CD8-positive, alpha-beta memory T cell (primary cell): ENCODE data around the gene OLR1. TPM values are rescaled to one million over a fixed set of nuclear protein-coding genes. Genes with fewer than 3 reads are reported as not detected.

Experiments
- CTCF ChIA-PET: fragments of 350-600 bp; sonication (Branson Sonifier 250); formaldehyde crosslinking; loops from one replicate; lab custom pipeline; 2021; ENCODE audit warnings: antibody characterized with exemption; lab: Charles Lee
- POLR2A ChIA-PET: fragments of 350-600 bp; sonication (Branson Sonifier 250); formaldehyde crosslinking; loops from one replicate; lab custom pipeline; 2021; ENCODE audit warnings: antibody characterized with exemption; lab: Charles Lee
- DNase-seq, 5 donors: peaks; one replicate each; pipeline versions ENCODE4 v3.0.0 to v3.0.0-alpha.2; 2020 to 2022; ENCODE audit warnings: mixed read lengths in 1 of 5
- H3K27ac ChIP-seq: one replicate; pipeline ENCODE4 v1.7.0; 2013; ENCODE audit warnings: low read depth, mild to moderate bottlenecking, low read length, moderate library complexity
- H3K27me3 ChIP-seq: 2 replicates; pipeline ENCODE4 v1.7.0; 2013; ENCODE audit warnings: low read length, mild to moderate bottlenecking; ENCODE audit not compliant: insufficient read depth, poor library complexity, severe bottlenecking
- H3K36me3 ChIP-seq: 2 replicates; pipeline ENCODE4 v1.7.0; 2013; ENCODE audit warnings: mild to moderate bottlenecking, low read length, moderate library complexity; ENCODE audit not compliant: insufficient read depth
- H3K4me1 ChIP-seq: 2 replicates; pipeline ENCODE4 v1.7.0; 2013; ENCODE audit warnings: mild to moderate bottlenecking, low read length, moderate library complexity; ENCODE audit not compliant: insufficient read depth
- H3K4me3 ChIP-seq: 2 replicates; pipeline ENCODE4 v1.7.0; 2013; ENCODE audit warnings: mild to moderate bottlenecking, low read length
- H3K9me3 ChIP-seq: 2 replicates; pipeline ENCODE4 v1.7.0; 2013; ENCODE audit warnings: mild to moderate bottlenecking, low read length
- H3K27ac Mint-ChIP-seq, 8 donors: one replicate each; pipeline ENCODE4 v1.8.0; 2020 to 2021; ENCODE audit warnings: mixed read lengths in 8 of 8, mild to moderate bottlenecking in 6 of 8, inconsistent platforms in 3 of 8, moderate library complexity in 3 of 8
- H3K27me3 Mint-ChIP-seq, 2 donors: one replicate each; pipeline ENCODE4 v1.8.0; 2020 to 2021; ENCODE audit warnings: mixed read lengths in 2 of 2, mild to moderate bottlenecking in 1 of 2, moderate library complexity in 1 of 2
- H3K36me3 Mint-ChIP-seq, 3 donors: one replicate each; pipeline ENCODE4 v1.8.0; 2020 to 2021; ENCODE audit warnings: mixed read lengths in 3 of 3, inconsistent platforms in 1 of 3, mild to moderate bottlenecking in 1 of 3
- H3K4me1 Mint-ChIP-seq, 3 donors: one replicate each; pipeline ENCODE4 v1.8.0; 2020 to 2021; ENCODE audit warnings: mixed read lengths in 3 of 3, inconsistent platforms in 1 of 3, mild to moderate bottlenecking in 1 of 3
- H3K4me3 Mint-ChIP-seq, 7 donors: one replicate each; pipeline ENCODE4 v1.8.0; 2020 to 2021; ENCODE audit warnings: mixed read lengths in 7 of 7, mild to moderate bottlenecking in 6 of 7, moderate library complexity in 4 of 7, inconsistent platforms in 2 of 7
- H3K9me3 Mint-ChIP-seq, 5 donors: one replicate each; pipeline ENCODE4 v1.8.0; 2020 to 2022; ENCODE audit warnings: mixed read lengths in 5 of 5, mild to moderate bottlenecking in 3 of 5, moderate library complexity in 2 of 5, inconsistent platforms in 1 of 5
- polyA plus RNA-seq: library from polyadenylated mRNA; unstranded; fragments of 300-500 nt; fragmentation: Illumina TruSeq; gene quantifications from one replicate; pipeline ENCODE4 v1.2.3, GENCODE V29; 2021
- total RNA-seq, 2 experiments: library from RNA; stranded (reverse); gene quantifications; one replicate each; pipeline ENCODE4 v1.2.3, GENCODE V29; 2021

Gene OLR1
- total and polyA plus RNA-seq, 3 experiments from 2014 or later: 0.11 to 0.42 TPM; not detected in 1

- Mint-ChIP-seq H3K4me1 (peaks cover 32 to 38% (median 38%) of the 10 kb centered on the region in 3 donors), H3K27me3 (peaks cover 0 to 8% of the 10 kb centered on the region in 2 donors), H3K36me3 (peaks cover 0 to 44% (median 0%) of the 10 kb centered on the region in 3 donors), H3K4me3 (peak overlapping the region; percentile 89 to 97 (median 95)), H3K9me3 (peaks cover 0 to 1% (median 0%) of the 10 kb centered on the region in 5 donors), H3K27ac (peak overlapping the region; percentile 96 to 99 (median 98))
- H3K27ac ChIP-seq: peak overlapping the region; percentile 99
- no peaks in the 10 kb centered on the region for H3K36me3 ChIP-seq
- DNase-seq: peak; percentile 77 to 94 (median 81)
- ChIA-PET CTCF (interaction anchor here (0.6 to 1.6 kb wide), 9 partner anchors 22 to 461 kb away, joined by 3 to 5 read pairs (median 3); no protein-coding TSS in a partner anchor), POLR2A (interaction anchor here (0.6 to 1.8 kb wide), 17 partner anchors 13 to 1333 kb away, joined by 3 to 7 read pairs (median 4); partner anchors contain the start of genes CD69 and KLRC4)
- H3K4me1 ChIP-seq: peaks cover 20% of the 10 kb centered on the region
- H3K4me3 ChIP-seq: peak overlapping the region; percentile 56
- H3K27me3 ChIP-seq: no peaks in the 10 kb centered on the region
- H3K9me3 ChIP-seq: no peaks in the 10 kb centered on the region
Observed at GRCh38 chr12:10213168-10214135, 41.5 kb upstream of the OLR1 start.

- peak within 1 kb of the TSS; percentile 99 for H3K27ac ChIP-seq
- DNase-seq: peak; percentile 79 to 91 (median 84)
- no peaks in the 10 kb centered on the region for H3K36me3 ChIP-seq
- Mint-ChIP-seq H3K9me3 (peaks cover 0 to 1% (median 0%) of the 10 kb centered on the region in 5 donors), H3K36me3 (peaks cover 0 to 38% (median 0%) of the 10 kb centered on the region in 3 donors), H3K4me3 (peak within 1 kb of the TSS; percentile 89 to 97 (median 95)), H3K27ac (peak within 1 kb of the TSS; percentile 96 to 99 (median 98)), H3K4me1 (peaks cover 32 to 38% (median 35%) of the 10 kb centered on the region in 3 donors), H3K27me3 (peaks cover 0 to 8% of the 10 kb centered on the region in 2 donors)
- CTCF ChIA-PET: interaction anchor here (0.6 to 1.5 kb wide), 7 partner anchors 21 to 462 kb away, joined by 3 to 4 read pairs (median 3); no protein-coding TSS in a partner anchor
- H3K27me3 ChIP-seq: no peaks in the 10 kb centered on the region
- no peaks in the 10 kb centered on the region for H3K9me3 ChIP-seq
- peak within 1 kb of the TSS; percentile 56 for H3K4me3 ChIP-seq
- POLR2A ChIA-PET: interaction anchor here (0.6 to 1.8 kb wide), 12 partner anchors 52 to 1333 kb away, joined by 3 to 7 read pairs (median 4); partner anchors contain the start of genes CD69 and KLRC4
- peaks cover 20% of the 10 kb centered on the region for H3K4me1 ChIP-seq
Observed at GRCh38 chr12:10212739-10213131, 40.8 kb upstream of the OLR1 start, which contains the start of gene GABARAPL1. Gene GABARAPL1 (plus strand): TSS chr12:10212877. CDS start chr12:10213130, 253 bp downstream.

- peaks cover 20% of the 10 kb centered on the region for H3K4me1 ChIP-seq
- H3K4me1 Mint-ChIP-seq: peaks cover 32 to 38% (median 35%) of the 10 kb centered on the region in 3 donors
- H3K4me3 Mint-ChIP-seq: peak overlapping the region; percentile 89 to 97 (median 95)
- CTCF ChIA-PET: interaction anchor here (0.9 to 1.5 kb wide), 5 partner anchors 21 to 463 kb away, joined by 3 to 4 read pairs (median 3); no protein-coding TSS in a partner anchor
- POLR2A ChIA-PET: interaction anchor here (0.7 to 1.8 kb wide), 10 partner anchors 51 to 1334 kb away, joined by 3 to 7 read pairs (median 4); no protein-coding TSS in a partner anchor
- DNase-seq: peak; percentile 81 to 93 (median 88)
- H3K9me3 ChIP-seq: no peaks in the 10 kb centered on the region
- H3K9me3 Mint-ChIP-seq: peaks cover 0 to 1% (median 0%) of the 10 kb centered on the region in 5 donors
- H3K27ac Mint-ChIP-seq: peak overlapping the region; percentile 96 to 99 (median 98)
- peak overlapping the region; percentile 56 for H3K4me3 ChIP-seq
- H3K27me3 Mint-ChIP-seq: peaks cover 0 to 8% of the 10 kb centered on the region in 2 donors
- no peaks in the 10 kb centered on the region for H3K36me3 ChIP-seq
- H3K27me3 ChIP-seq: no peaks in the 10 kb centered on the region
- peak overlapping the region; percentile 99 for H3K27ac ChIP-seq
- peaks cover 0 to 34% (median 0%) of the 10 kb centered on the region in 3 donors for H3K36me3 Mint-ChIP-seq
Observed at GRCh38 chr12:10211940-10212738, 40.2 kb upstream of the OLR1 start.

GRCh38 chr12:10211101-10211939, 39.4 kb upstream of the OLR1 start:
- CTCF ChIA-PET: interaction anchor here (1.2 kb wide), 1 partner anchor 20 kb away, joined by 3 read pairs; no protein-coding TSS in a partner anchor
- peaks cover 32 to 38% (median 35%) of the 10 kb centered on the region in 3 donors for H3K4me1 Mint-ChIP-seq

GRCh38 chr12:10210225-10210624, 38.3 kb upstream of the OLR1 start:
- H3K4me1 Mint-ChIP-seq: peaks cover 24 to 27% (median 24%) of the 10 kb centered on the region in 3 donors
- Histone ChIP-seq H3K27ac (no peak overlapping the region), H3K4me3 (no peak overlapping the region), H3K27me3 (no peaks in the 10 kb centered on the region), H3K9me3 (no peaks in the 10 kb centered on the region), H3K4me1 (peaks cover 16% of the 10 kb centered on the region), H3K36me3 (no peaks in the 10 kb centered on the region)
- H3K4me3 Mint-ChIP-seq: no peak overlapping the region
- DNase-seq: no peak
- H3K36me3 Mint-ChIP-seq: peaks cover 0 to 27% (median 0%) of the 10 kb centered on the region in 3 donors
- no peak overlapping the region for H3K27ac Mint-ChIP-seq
- H3K9me3 Mint-ChIP-seq: peaks cover 0 to 1% (median 0%) of the 10 kb centered on the region in 5 donors
- CTCF ChIA-PET: interaction anchor here (1.2 kb wide), 1 partner anchor 19 kb away, joined by 3 read pairs; no protein-coding TSS in a partner anchor
- peaks cover 0 to 8% of the 10 kb centered on the region in 2 donors for H3K27me3 Mint-ChIP-seq
- POLR2A ChIA-PET: no interaction called here

More at GRCh38 chr12:10211101-10211939, 39.4 kb upstream of the OLR1 start:
- POLR2A ChIA-PET: interaction anchor here (1.0 kb wide), 1 partner anchor 343 kb away, joined by 4 read pairs; no protein-coding TSS in a partner anchor
- Histone ChIP-seq H3K9me3 (no peaks in the 10 kb centered on the region), H3K4me3 (no peak overlapping the region), H3K27ac (no peak overlapping the region), H3K4me1 (peaks cover 20% of the 10 kb centered on the region), H3K36me3 (no peaks in the 10 kb centered on the region), H3K27me3 (no peaks in the 10 kb centered on the region)
- peak overlapping the region in 7 of 8 donors; percentile 12 to 99 (median 98) for H3K27ac Mint-ChIP-seq
- H3K27me3 Mint-ChIP-seq: peaks cover 0 to 8% of the 10 kb centered on the region in 2 donors
- peaks cover 0 to 33% (median 0%) of the 10 kb centered on the region in 3 donors for H3K36me3 Mint-ChIP-seq
- DNase-seq: no peak
- H3K4me3 Mint-ChIP-seq: peak overlapping the region in 5 of 7 donors; percentile 28 to 63 (median 37)
- H3K9me3 Mint-ChIP-seq: peaks cover 0 to 1% (median 0%) of the 10 kb centered on the region in 5 donors

GRCh38 chr12:10207136-10207535, 35.2 kb upstream of the OLR1 start:
- H3K4me3 Mint-ChIP-seq: no peak overlapping the region
- CTCF ChIA-PET: no interaction called here
- no peak overlapping the region for H3K4me3 ChIP-seq
- no peaks in the 10 kb centered on the region for H3K36me3 Mint-ChIP-seq
- H3K27me3 ChIP-seq: no peaks in the 10 kb centered on the region
- H3K36me3 ChIP-seq: no peaks in the 10 kb centered on the region
- no peaks in the 10 kb centered on the region for H3K4me1 ChIP-seq
- H3K27me3 Mint-ChIP-seq: peaks cover 0 to 3% of the 10 kb centered on the region in 2 donors
- peak overlapping the region in 1 of 8 donors; percentile 7 for H3K27ac Mint-ChIP-seq
- no peaks in the 10 kb centered on the region for H3K9me3 ChIP-seq
- peaks cover 3 to 4% (median 3%) of the 10 kb centered on the region in 3 donors for H3K4me1 Mint-ChIP-seq
- no peaks in the 10 kb centered on the region for H3K9me3 Mint-ChIP-seq
- no peak for DNase-seq
- no peak overlapping the region for H3K27ac ChIP-seq
- POLR2A ChIA-PET: no interaction called here
